Right lobe of liver (tissue), 4 donors: ENCODE data around the gene TMEM202.

ENCODE experiments used
- CTCF ChIP-seq, 4 donors: fragments of 200-600 bp in 3 of 4; fragments of 450-650 bp in 1 of 4; IDR thresholded peaks; one replicate each; pipeline versions ENCODE4 v1.5.1 to v1.8.0; 2016 to 2022; ENCODE audit warnings: antibody characterized with exemption in 4 of 4, mild to moderate bottlenecking in 2 of 4
- POLR2A ChIP-seq: fragments of 450-650 bp; IDR thresholded peaks from one replicate; pipeline ENCODE4 v1.6.1; 2017; ENCODE audit warnings: antibody characterized with exemption, mild to moderate bottlenecking
- donor health status: DM: no; HTN: no; CAD: no.
- donor health status: DM: no; HTN: no; CAD: no.
- donor health status: DM: no; HTN: yes; CAD: no.

- TF ChIP-seq CTCF (IDR thresholded peaks at IDR 0.05) (no peak), POLR2A (no peak)
Measured at GRCh38 chr15:72353266-72353665, 44.8 kb upstream of the TMEM202 start.
